ENCODE results near the gene ZNF512.
A peak's percentile ranks its signal among the peaks of the same experiment; 100 is the strongest.

The ZNF512 gene

DNA sequence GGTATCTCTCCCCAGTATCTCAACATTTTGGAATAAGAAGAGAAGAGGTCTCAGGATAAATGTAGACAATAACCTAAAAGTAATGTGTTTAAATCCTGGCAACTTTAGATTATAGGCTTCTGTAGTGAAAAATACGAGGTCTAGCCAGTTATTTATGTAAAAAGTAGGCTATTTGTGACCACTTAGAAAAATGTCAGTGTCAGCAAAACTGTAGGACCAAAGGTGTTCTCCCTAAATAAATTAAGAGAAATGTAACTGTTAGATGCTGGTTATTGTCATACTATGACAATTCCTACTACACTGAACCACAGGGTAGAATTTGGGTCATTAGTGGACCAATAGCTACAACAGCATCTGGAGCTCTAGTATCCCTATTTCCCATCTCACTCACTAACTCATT lies 78.5 kb downstream of the ZNF512 start:
- peaks cover 49% of the 10 kb centered on the region for H3K79me2 ChIP-seq (ENCODE audit: insufficient read depth, low read length)

DNA sequence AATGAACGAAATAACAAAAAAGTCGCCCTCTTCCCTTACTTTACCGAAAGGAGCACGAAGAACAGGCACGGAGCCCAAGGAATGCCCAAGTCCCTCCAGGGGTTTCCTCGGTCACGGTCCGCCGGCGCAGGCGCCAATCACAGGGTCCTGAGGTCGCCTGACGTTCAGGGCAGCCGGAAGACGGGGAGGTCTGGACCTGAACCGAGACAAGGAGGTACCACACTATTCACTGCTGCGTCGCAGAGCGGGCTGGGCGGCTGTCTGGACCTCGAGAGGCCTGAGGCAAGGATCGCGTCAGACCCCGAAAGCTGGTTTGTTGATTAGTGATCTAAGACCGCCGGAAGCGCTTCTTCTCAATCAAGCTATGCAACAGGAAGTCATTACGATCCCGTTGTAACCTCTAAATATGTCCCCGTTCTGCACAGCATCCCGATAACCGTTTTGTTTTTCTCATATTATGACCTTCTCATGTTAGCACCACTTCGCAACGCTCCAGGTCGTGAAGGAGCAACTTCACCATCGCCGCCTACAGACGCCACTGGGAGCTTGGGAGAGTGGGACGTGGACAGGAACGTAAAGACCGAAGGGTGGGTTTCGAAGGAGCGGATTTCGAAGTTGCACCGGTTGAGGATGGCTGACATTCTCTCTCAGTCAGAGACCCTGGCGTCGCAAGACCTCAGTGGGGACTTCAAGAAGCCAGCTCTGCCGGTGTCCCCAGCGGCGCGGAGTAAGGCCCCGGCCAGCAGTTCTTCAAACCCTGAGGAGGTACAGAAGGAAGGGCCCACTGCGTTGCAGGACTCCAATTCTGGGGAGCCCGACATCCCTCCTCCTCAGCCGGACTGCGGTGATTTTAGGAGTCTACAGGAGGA lies 80.7 kb downstream of the ZNF512 start, which contains the start of the genes SLC4A1AP and SUPT7L:
TSS of gene SLC4A1AP (plus strand) at position 605 of the 869 bp plus-strand sequence. CDS start at position 631, 26 bp downstream.
TSS of gene SUPT7L (minus strand) at position 330 of the 869 bp plus-strand sequence. CDS start 1,422 bp downstream, outside the sequence.
- H3K9me2 ChIP-seq (replicated peaks; ENCODE audit: low read depth, low read length), result no peaks in the 10 kb centered on the region
- TF ChIP-seq, protein P1, sequence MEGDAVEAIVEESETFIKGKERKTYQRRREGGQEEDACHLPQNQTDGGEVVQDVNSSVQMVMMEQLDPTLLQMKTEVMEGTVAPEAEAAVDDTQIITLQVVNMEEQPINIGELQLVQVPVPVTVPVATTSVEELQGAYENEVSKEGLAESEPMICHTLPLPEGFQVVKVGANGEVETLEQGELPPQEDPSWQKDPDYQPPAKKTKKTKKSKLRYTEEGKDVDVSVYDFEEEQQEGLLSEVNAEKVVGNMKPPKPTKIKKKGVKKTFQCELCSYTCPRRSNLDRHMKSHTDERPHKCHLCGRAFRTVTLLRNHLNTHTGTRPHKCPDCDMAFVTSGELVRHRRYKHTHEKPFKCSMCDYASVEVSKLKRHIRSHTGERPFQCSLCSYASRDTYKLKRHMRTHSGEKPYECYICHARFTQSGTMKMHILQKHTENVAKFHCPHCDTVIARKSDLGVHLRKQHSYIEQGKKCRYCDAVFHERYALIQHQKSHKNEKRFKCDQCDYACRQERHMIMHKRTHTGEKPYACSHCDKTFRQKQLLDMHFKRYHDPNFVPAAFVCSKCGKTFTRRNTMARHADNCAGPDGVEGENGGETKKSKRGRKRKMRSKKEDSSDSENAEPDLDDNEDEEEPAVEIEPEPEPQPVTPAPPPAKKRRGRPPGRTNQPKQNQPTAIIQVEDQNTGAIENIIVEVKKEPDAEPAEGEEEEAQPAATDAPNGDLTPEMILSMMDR (conservative IDR thresholded peaks at IDR 0.05; ENCODE audit: low read length), result no peak
- no peak for TF ChIP-seq EZH2phosphoT487 (IDR thresholded peaks at IDR 0.05; ENCODE audit: borderline replicate concordance)
- no peaks in the 10 kb centered on the region for H4K20me1 ChIP-seq (ENCODE audit: insufficient read depth, low read length, poor library complexity, severe bottlenecking)
- H3K79me2 ChIP-seq (ENCODE audit: insufficient read depth, low read length), result peaks cover 49% of the 10 kb centered on the region
- no peaks in the 10 kb centered on the region for H3K27me3 ChIP-seq (ENCODE audit: insufficient read depth, low read length, poor library complexity, severe bottlenecking)
- peak within 1 kb of the TSS; percentile 74 for H3K9ac ChIP-seq (ENCODE audit: low read depth, low read length, poor library complexity, severe bottlenecking)
- H3K36me3 ChIP-seq (ENCODE audit: insufficient read depth, low read length), result peaks cover 8% of the 10 kb centered on the region; the same call in 1 of the 2 replicates
- peak within 1 kb of the TSS; percentile 93 for H2AFZ ChIP-seq (ENCODE audit: low read length)
- no peaks in the 10 kb centered on the region for H3K9me3 ChIP-seq (ENCODE audit: insufficient read depth, low read depth, low read length)
- peaks cover 22% of the 10 kb centered on the region for H3K4me1 ChIP-seq (ENCODE audit: insufficient read depth, low read length, poor library complexity, severe bottlenecking)
- peak within 1 kb of the TSS; percentile 85 for H3K4me3 ChIP-seq (ENCODE audit: low read length, poor library complexity, severe bottlenecking)
- H3K4me2 ChIP-seq (ENCODE audit: low read depth, low read length, poor library complexity, severe bottlenecking), result peak within 1 kb of the TSS; percentile 83
- no peaks in the 10 kb centered on the region for H3F3A ChIP-seq (ENCODE audit: low read depth)

More for the DNA sequence above, 78.5 kb downstream of the ZNF512 start:
- Histone ChIP-seq H3K4me2 (ENCODE audit: low read depth, low read length, poor library complexity, severe bottlenecking) (peak overlapping the region; percentile 83), H3K9me3 (ENCODE audit: insufficient read depth, low read depth, low read length) (no peaks in the 10 kb centered on the region), H3K27me3 (ENCODE audit: insufficient read depth, low read length, poor library complexity, severe bottlenecking) (no peaks in the 10 kb centered on the region), H2AFZ (ENCODE audit: low read length) (no peak overlapping the region), H3K9ac (ENCODE audit: low read depth, low read length, poor library complexity, severe bottlenecking) (no peak overlapping the region), H3F3A (ENCODE audit: low read depth) (no peaks in the 10 kb centered on the region), H4K20me1 (ENCODE audit: insufficient read depth, low read length, poor library complexity, severe bottlenecking) (no peaks in the 10 kb centered on the region), H3K4me3 (ENCODE audit: low read length, poor library complexity, severe bottlenecking) (no peak overlapping the region), H3K36me3 (ENCODE audit: insufficient read depth, low read length) (peaks cover 18% of the 10 kb centered on the region; the same call in 1 of the 2 replicates), H3K4me1 (ENCODE audit: insufficient read depth, low read length, poor library complexity, severe bottlenecking) (peaks cover 22% of the 10 kb centered on the region), H3K9me2 (replicated peaks; ENCODE audit: low read depth, low read length) (no peaks in the 10 kb centered on the region)
- no peak for TF ChIP-seq EZH2phosphoT487 (IDR thresholded peaks at IDR 0.05; ENCODE audit: borderline replicate concordance)
- TF ChIP-seq, protein P1 (conservative IDR thresholded peaks at IDR 0.05; ENCODE audit: low read length), result no peak

DNA sequence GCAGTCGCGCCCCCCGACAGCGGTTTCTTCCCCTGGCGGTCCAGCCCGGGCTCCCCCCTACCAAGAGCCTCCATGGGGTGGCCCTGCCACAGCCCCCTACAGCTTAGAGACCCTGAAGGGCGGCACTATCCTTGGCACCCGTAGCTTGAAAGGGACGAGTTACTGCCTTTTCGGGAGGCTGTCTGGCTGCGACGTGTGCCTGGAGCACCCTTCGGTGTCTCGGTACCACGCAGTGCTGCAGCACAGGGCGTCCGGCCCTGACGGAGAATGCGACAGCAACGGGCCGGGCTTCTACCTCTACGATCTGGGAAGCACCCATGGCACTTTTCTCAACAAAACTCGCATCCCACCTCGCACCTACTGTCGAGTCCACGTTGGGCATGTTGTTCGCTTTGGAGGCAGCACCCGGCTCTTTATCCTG lies 81.3 kb downstream of the ZNF512 start:
- Histone ChIP-seq H3K4me2 (ENCODE audit: low read depth, low read length, poor library complexity, severe bottlenecking) (peak overlapping the region; percentile 83), H4K20me1 (ENCODE audit: insufficient read depth, low read length, poor library complexity, severe bottlenecking) (no peaks in the 10 kb centered on the region), H3K9me2 (replicated peaks; ENCODE audit: low read depth, low read length) (no peaks in the 10 kb centered on the region), H3K79me2 (ENCODE audit: insufficient read depth, low read length) (peaks cover 49% of the 10 kb centered on the region), H3K9me3 (ENCODE audit: insufficient read depth, low read depth, low read length) (no peaks in the 10 kb centered on the region), H3F3A (ENCODE audit: low read depth) (no peaks in the 10 kb centered on the region), H3K36me3 (ENCODE audit: insufficient read depth, low read length) (peaks cover 14% of the 10 kb centered on the region; the same call in 1 of the 2 replicates), H3K4me1 (ENCODE audit: insufficient read depth, low read length, poor library complexity, severe bottlenecking) (peaks cover 22% of the 10 kb centered on the region), H2AFZ (ENCODE audit: low read length) (peak overlapping the region; percentile 93), H3K27me3 (ENCODE audit: insufficient read depth, low read length, poor library complexity, severe bottlenecking) (no peaks in the 10 kb centered on the region), H3K9ac (ENCODE audit: low read depth, low read length, poor library complexity, severe bottlenecking) (peak overlapping the region; percentile 74), H3K4me3 (ENCODE audit: low read length, poor library complexity, severe bottlenecking) (peak overlapping the region; percentile 85)
- TF ChIP-seq, protein P1 (conservative IDR thresholded peaks at IDR 0.05; ENCODE audit: low read length), result no peak
- TF ChIP-seq EZH2phosphoT487 (IDR thresholded peaks at IDR 0.05; ENCODE audit: borderline replicate concordance), result no peak
